ENCODE measurements around the gene ZNF423. TPM values are rescaled to one million over a fixed set of nuclear protein-coding genes. Genes with fewer than 3 reads are reported as not detected.

The ZNF423 gene
- total RNA-seq, 1 donor from 2014 or later, result not detected

DNA sequence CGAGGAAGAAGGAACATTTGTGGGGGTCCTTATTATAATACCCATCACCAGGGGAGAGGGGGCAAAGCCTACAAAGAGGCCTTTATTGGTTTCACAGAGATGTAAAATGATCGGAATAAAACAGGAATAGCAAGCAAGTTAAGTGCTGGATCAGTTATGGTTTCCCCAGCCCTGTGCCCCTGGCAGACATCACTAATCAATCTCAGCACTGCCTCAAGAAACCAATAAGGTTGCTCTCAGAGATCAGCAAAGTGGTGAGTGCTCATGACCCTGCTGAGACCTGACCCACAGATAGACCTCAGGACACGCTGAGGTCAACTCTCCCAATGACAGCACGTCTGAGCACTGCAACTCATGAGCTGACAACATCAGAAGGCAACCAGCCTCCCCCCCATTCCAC lies 66.3 kb downstream of the ZNF423 start:
- TF ChIP-seq, protein P1, sequence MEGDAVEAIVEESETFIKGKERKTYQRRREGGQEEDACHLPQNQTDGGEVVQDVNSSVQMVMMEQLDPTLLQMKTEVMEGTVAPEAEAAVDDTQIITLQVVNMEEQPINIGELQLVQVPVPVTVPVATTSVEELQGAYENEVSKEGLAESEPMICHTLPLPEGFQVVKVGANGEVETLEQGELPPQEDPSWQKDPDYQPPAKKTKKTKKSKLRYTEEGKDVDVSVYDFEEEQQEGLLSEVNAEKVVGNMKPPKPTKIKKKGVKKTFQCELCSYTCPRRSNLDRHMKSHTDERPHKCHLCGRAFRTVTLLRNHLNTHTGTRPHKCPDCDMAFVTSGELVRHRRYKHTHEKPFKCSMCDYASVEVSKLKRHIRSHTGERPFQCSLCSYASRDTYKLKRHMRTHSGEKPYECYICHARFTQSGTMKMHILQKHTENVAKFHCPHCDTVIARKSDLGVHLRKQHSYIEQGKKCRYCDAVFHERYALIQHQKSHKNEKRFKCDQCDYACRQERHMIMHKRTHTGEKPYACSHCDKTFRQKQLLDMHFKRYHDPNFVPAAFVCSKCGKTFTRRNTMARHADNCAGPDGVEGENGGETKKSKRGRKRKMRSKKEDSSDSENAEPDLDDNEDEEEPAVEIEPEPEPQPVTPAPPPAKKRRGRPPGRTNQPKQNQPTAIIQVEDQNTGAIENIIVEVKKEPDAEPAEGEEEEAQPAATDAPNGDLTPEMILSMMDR (IDR thresholded peaks at IDR 0.05), result no peak
- no peak overlapping the region for H3K27ac Mint-ChIP-seq
- H3K27me3 Mint-ChIP-seq, result peaks cover 5% of the 10 kb centered on the region
- no peaks in the 10 kb centered on the region for H3K4me1 Mint-ChIP-seq
- DNase-seq (no peak), ATAC-seq (ENCODE audit: low read depth) (no peak)
- ChIA-PET POLR2A (no interaction called here), CTCF (no interaction called here)
- peaks cover 2% of the 10 kb centered on the region for H3K9me3 Mint-ChIP-seq
- H3K36me3 Mint-ChIP-seq (ENCODE audit: low read depth), result no peaks in the 10 kb centered on the region
- H3K4me3 Mint-ChIP-seq, result no peak overlapping the region
- intact Hi-C loops (cut with micrococcal nuclease), result no loop called here

DNA sequence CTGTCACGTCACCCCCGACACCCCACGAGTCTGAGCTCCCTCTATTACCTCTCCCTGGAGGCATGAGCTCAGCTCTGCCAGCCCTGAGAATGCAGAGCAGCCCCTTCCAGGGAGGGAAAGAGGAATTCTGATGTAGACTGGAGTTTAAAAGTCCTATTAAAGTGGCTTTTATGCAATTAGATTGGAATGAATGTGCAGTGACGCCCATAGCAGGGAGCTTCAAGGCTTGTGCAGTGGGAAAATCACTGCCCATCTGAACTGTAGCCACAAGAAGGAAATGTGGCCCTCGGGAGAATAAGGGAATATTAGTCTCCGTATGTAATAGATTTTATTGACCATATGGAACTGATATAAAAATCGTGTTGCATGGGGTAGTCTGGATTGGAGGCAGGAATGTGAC lies 66.9 kb downstream of the ZNF423 start:
- no peaks in the 10 kb centered on the region for H3K4me1 Mint-ChIP-seq
- H3K4me3 Mint-ChIP-seq, result no peak overlapping the region
- no peaks in the 10 kb centered on the region for H3K36me3 Mint-ChIP-seq (ENCODE audit: low read depth)
- no peak overlapping the region for H3K27ac Mint-ChIP-seq
- TF ChIP-seq, protein P1 (IDR thresholded peaks at IDR 0.05), result no peak
- no peak for DNase-seq
- intact Hi-C loops (cut with micrococcal nuclease), result no loop called here
- ChIA-PET POLR2A (no interaction called here), CTCF (no interaction called here)
- no peaks in the 10 kb centered on the region for H3K27me3 Mint-ChIP-seq
- no peak for ATAC-seq (ENCODE audit: low read depth)
- H3K9me3 Mint-ChIP-seq, result peaks cover 5% of the 10 kb centered on the region

DNA sequence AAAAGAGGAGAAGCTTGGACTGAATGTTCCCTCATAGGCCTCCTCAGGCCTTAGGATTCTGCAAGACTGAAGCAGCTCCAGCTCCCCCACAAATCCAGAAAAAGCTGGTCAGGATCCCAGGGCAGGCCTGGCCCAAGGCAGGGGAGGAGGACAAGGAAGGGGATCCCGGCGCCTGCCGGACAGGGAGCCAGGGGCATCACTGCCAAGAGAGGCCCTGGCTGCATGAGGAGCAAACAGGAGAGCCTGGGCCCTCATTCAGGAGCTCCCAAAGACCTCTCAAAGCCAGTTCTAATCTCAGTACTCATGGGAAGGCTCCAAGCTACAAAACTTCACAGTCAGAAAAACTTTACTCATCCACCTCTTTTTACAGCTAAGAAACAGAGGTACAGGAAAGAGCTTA lies 67.3 kb downstream of the ZNF423 start:
- Mint-ChIP-seq H3K4me1 (no peaks in the 10 kb centered on the region), H3K4me3 (no peak overlapping the region), H3K27ac (no peak overlapping the region), H3K9me3 (peaks cover 7% of the 10 kb centered on the region), H3K27me3 (no peaks in the 10 kb centered on the region), H3K36me3 (ENCODE audit: low read depth) (no peaks in the 10 kb centered on the region)
- intact Hi-C loops (cut with micrococcal nuclease), result no loop called here
- ATAC-seq (ENCODE audit: low read depth) (no peak), DNase-seq (no peak)
- TF ChIP-seq, protein P1 (IDR thresholded peaks at IDR 0.05), result no peak
- ChIA-PET CTCF (no interaction called here), POLR2A (no interaction called here)

DNA sequence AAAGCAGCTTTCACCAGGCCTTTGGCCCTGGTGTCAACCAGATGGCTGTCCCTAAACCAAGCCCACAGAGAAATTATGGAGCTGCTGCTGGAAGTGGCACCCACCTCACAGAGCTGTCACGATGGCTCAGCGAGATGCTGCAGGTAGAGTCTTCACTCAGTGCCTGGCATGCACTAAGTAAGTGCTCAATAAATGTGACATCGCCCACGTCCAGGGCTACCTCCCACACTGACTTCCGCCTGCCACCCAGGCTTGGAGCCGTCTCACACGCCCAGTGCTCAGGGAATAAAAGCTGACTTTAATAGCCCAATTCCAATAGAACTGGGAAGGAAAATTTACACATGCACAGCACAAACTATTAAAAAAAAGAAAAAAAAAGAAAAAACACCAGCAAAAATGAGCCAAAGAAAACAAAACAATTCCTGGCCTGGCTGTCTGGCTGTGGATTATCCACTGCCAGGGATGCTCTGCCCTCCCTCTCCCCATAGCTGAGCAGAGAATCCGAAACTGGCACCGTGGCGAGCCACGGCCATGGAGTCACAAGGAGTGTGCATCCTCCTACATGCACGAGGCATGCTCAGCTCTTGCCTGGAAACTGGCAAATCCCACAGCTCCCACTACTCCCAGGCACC lies 68.9 kb downstream of the ZNF423 start:
- ChIA-PET CTCF (no interaction called here), POLR2A (no interaction called here)
- ATAC-seq (ENCODE audit: low read depth) (no peak), DNase-seq (no peak)
- Mint-ChIP-seq H3K27ac (no peak overlapping the region), H3K36me3 (ENCODE audit: low read depth) (no peaks in the 10 kb centered on the region), H3K4me1 (no peaks in the 10 kb centered on the region), H3K4me3 (no peak overlapping the region), H3K9me3 (peaks cover 7% of the 10 kb centered on the region), H3K27me3 (no peaks in the 10 kb centered on the region)
- intact Hi-C loops (cut with micrococcal nuclease), result no loop called here
- TF ChIP-seq, protein P1 (IDR thresholded peaks at IDR 0.05), result no peak

DNA sequence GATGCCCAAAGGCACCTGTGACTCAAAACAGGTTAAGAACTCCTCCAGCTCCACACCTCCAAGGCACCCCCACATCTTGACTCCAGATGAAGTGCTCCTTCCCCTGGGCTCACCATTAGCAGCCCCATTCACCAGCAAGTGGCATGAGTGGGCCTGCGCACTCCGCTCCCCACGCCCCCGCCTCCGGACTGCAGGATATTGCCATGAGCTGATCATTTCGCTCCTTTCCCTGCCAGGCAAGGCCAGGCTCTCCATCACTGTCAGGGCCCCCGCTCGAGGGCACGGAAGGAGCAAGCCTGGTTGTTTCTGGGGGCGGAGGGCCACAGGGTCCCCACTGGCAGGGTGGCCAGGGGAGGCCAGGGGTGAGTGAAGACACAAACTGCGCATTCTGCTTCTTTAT lies 69.9 kb downstream of the ZNF423 start:
- ATAC-seq (ENCODE audit: low read depth) (no peak), DNase-seq (no peak)
- Mint-ChIP-seq H3K4me3 (no peak overlapping the region), H3K27ac (no peak overlapping the region), H3K9me3 (peaks cover 7% of the 10 kb centered on the region), H3K4me1 (no peaks in the 10 kb centered on the region), H3K27me3 (no peaks in the 10 kb centered on the region), H3K36me3 (ENCODE audit: low read depth) (no peaks in the 10 kb centered on the region)
- intact Hi-C loops (cut with micrococcal nuclease), result no loop called here
- ChIA-PET POLR2A (no interaction called here), CTCF (no interaction called here)
- TF ChIP-seq, protein P1 (IDR thresholded peaks at IDR 0.05), result no peak

All from activated B cell treated with CpG ODN at 0.5 μM for 24 hours (primary cell).